Posterior vena cava (tissue), 2 donors: ENCODE results near the gene KRTAP10-9. TPM values are rescaled to one million over a fixed set of nuclear protein-coding genes. Genes with fewer than 3 reads are reported as not detected.
"Not testable (repeated sequence)": the region's sequence is repeated elsewhere in the genome, so short reads cannot be mapped to it uniquely, and the experiment has no call there.

Source experiments
- DNase-seq: peaks from one replicate; pipeline ENCODE4 v3.0.0-alpha.2; 2020; ENCODE audit warnings: low spot score
- intact Hi-C, 2 donors: fragments of 100-400 bp; cut with DNase I; formaldehyde crosslinking; loops; one replicate each; pipeline versions ENCODE4 v1.14.1 to v1.14.2; 2022 to 2023
- total RNA-seq, 2 donors: library from RNA; stranded (reverse); fragmentation: NEBNext Ultra II Directional; extraction: Animal tissue kit (Norgen Biotek cat#: 25700); gene quantifications; one replicate each; pipeline ENCODE4 v1.2.1, GENCODE V29; 2021
- donor health status: DM: yes; HTN: yes; CAD: no.
- donor health status: DM: yes; HTN: yes; CAD: no.

KRTAP10-9 gene
- total RNA-seq, 2 donors from 2014 or later, result not detected

- peak; percentile 71 for DNase-seq
Measured at GRCh38 chr21:44612029-44612486, 14.8 kb upstream of the KRTAP10-9 start, which contains the start of gene KRTAP10-8. Gene KRTAP10-8 (plus strand): TSS chr21:44612079. CDS start chr21:44612101, 22 bp downstream.

GRCh38 chr21:44612669-44613229 lies 14.1 kb upstream of the KRTAP10-9 start:
- intact Hi-C loops, result loop anchor here in 1 of 2 donors (10.0 kb wide), 1 partner anchor 302 kb away; no protein-coding TSS in a partner anchor
- peak; percentile 66 for DNase-seq

More at GRCh38 chr21:44612029-44612486, 14.8 kb upstream of the KRTAP10-9 start, which contains the start of gene KRTAP10-8:
- intact Hi-C loops, result loop anchor here in 1 of 2 donors (10.0 kb wide), 1 partner anchor 303 kb away; no protein-coding TSS in a partner anchor

GRCh38 chr21:44613386-44614155 lies 13.3 kb upstream of the KRTAP10-9 start:
- peak; percentile 71 for DNase-seq
- intact Hi-C loops, result loop anchor here in 1 of 2 donors (10.0 kb wide), 1 partner anchor 301 kb away; no protein-coding TSS in a partner anchor

- intact Hi-C loops, result loop anchor here in 1 of 2 donors (10.0 kb wide), 1 partner anchor 301 kb away; no protein-coding TSS in a partner anchor
- DNase-seq, result peak; percentile 73
Measured at GRCh38 chr21:44614161-44614631, 12.7 kb upstream of the KRTAP10-9 start.

- intact Hi-C loops, result loop anchor here in 1 of 2 donors (10.0 kb wide), 1 partner anchor 300 kb away; no protein-coding TSS in a partner anchor
- peak; percentile 66 for DNase-seq
Measured at GRCh38 chr21:44614961-44615391, 11.9 kb upstream of the KRTAP10-9 start.

- intact Hi-C loops, result loop anchor here in 1 of 2 donors (10.0 kb wide), 1 partner anchor 299 kb away; no protein-coding TSS in a partner anchor
Measured at GRCh38 chr21:44615466-44615865, 11.4 kb upstream of the KRTAP10-9 start.

GRCh38 chr21:44615911-44616590 lies 10.8 kb upstream of the KRTAP10-9 start:
- DNase-seq, result peak; percentile 68
- intact Hi-C loops, result loop anchor here in 1 of 2 donors (10.0 kb wide), 1 partner anchor 299 kb away; no protein-coding TSS in a partner anchor

More at GRCh38 chr21:44615466-44615865, 11.4 kb upstream of the KRTAP10-9 start:
- DNase-seq, result no peak

- intact Hi-C loops, result loop anchor here in 1 of 2 donors (10.0 kb wide), 1 partner anchor 298 kb away; no protein-coding TSS in a partner anchor
- peak; percentile 50 for DNase-seq
Measured at GRCh38 chr21:44616591-44616926, 10.3 kb upstream of the KRTAP10-9 start.

GRCh38 chr21:44617071-44617501 lies 9.8 kb upstream of the KRTAP10-9 start:
- DNase-seq, result no peak

GRCh38 chr21:44618504-44618903 lies 8.4 kb upstream of the KRTAP10-9 start:
- intact Hi-C loops, result loop anchor here in 1 of 2 donors (10.0 kb wide), 1 partner anchor 296 kb away; no protein-coding TSS in a partner anchor
- DNase-seq, result no peak

More at GRCh38 chr21:44617071-44617501, 9.8 kb upstream of the KRTAP10-9 start:
- intact Hi-C loops, result loop anchor here in 1 of 2 donors (10.0 kb wide), 1 partner anchor 298 kb away; no protein-coding TSS in a partner anchor

- intact Hi-C loops, result loop anchor here in 1 of 2 donors (10.0 kb wide), 1 partner anchor 296 kb away; no protein-coding TSS in a partner anchor
- no peak for DNase-seq
Measured at GRCh38 chr21:44618909-44619308, 8.0 kb upstream of the KRTAP10-9 start.

GRCh38 chr21:44619886-44620285 lies 7.0 kb upstream of the KRTAP10-9 start:
- DNase-seq, result no peak
- intact Hi-C loops, result loop anchor here in 1 of 2 donors (10.0 kb wide), 1 partner anchor 295 kb away; no protein-coding TSS in a partner anchor

GRCh38 chr21:44623575-44623974 lies 3.3 kb upstream of the KRTAP10-9 start:
- intact Hi-C loops, result no loop called here
- no peak for DNase-seq

- intact Hi-C loops, result no loop called here
- no peak for DNase-seq
Measured at GRCh38 chr21:44625756-44626155, 1.1 kb upstream of the KRTAP10-9 start.

- intact Hi-C loops, result no loop called here
Measured at GRCh38 chr21:44626262-44626661, 631 bp upstream of the KRTAP10-9 start.

GRCh38 chr21:44627181-44627822 lies 409 bp downstream of the KRTAP10-9 start:
- DNase-seq, result peak; percentile 44
- intact Hi-C loops, result not testable (repeated sequence)

More at GRCh38 chr21:44626262-44626661, 631 bp upstream of the KRTAP10-9 start:
- DNase-seq, result no peak

GRCh38 chr21:44627831-44628233 lies 939 bp downstream of the KRTAP10-9 start:
- peak; percentile 74 for DNase-seq
- intact Hi-C loops, result not testable (repeated sequence)
